IPS-NIHi7 (cell line): ENCODE measurements around the gene ARSI.
"Not testable (repeated sequence)": the region's sequence is repeated elsewhere in the genome, so short reads cannot be mapped to it uniquely, and the experiment has no call there.

Experiments
- DNase-seq: peaks from one replicate; pipeline ENCODE4 v3.0.0; 2012; ENCODE audit warnings: mixed read lengths; ENCODE audit errors: extremely low spot score

Gene ARSI

GRCh38 chr5:150266871-150267291 lies 35.8 kb downstream of the ARSI start:
- DNase-seq, result no peak

GRCh38 chr5:150265870-150266383 lies 36.8 kb downstream of the ARSI start:
- no peak for DNase-seq

DNA sequence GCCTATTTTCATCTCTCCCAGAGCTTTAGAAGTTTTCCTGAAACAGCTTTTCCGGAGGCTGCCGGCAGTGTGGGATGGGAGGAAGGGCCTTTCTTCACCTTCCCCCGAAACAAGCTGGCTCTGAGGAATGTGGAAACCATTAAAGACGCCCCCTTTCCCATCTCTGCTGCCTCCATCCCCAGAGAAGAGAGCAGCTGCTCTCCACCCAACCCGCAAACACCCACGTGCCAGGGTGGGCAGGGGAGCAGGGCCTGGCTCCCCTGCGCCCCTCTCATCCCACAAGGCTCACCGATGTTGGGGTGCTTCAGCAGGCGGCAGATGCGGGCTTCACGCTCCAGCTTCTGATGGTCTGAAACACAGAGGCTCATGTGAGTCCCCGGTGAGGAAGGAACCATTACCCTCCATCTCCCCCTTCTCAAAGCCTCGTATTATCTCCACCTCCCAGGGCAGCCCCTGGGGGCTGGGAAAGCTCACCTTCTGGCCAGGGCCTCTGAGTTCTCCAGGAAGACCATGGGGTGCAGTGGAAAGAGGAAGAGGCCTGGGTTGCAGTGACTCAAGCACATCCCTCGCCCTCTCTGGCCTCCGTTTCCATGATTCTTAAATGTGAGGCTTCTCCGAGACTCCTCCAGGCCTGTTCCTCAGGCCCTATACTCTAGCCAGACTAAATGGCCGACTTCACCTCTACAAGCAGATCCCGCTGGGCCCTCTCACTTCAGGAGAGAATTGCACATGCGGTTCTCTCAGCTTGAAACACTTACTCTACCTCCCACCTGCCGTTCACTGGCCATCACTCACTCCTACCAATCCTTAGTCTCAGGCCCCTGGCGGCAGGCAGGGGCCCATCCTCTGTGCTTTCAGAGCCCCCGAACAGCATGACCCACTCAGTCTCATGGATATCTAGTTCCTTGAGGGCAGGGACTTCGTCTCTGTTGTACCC lies 37.8 kb downstream of the ARSI start:
- no peak for DNase-seq

DNA sequence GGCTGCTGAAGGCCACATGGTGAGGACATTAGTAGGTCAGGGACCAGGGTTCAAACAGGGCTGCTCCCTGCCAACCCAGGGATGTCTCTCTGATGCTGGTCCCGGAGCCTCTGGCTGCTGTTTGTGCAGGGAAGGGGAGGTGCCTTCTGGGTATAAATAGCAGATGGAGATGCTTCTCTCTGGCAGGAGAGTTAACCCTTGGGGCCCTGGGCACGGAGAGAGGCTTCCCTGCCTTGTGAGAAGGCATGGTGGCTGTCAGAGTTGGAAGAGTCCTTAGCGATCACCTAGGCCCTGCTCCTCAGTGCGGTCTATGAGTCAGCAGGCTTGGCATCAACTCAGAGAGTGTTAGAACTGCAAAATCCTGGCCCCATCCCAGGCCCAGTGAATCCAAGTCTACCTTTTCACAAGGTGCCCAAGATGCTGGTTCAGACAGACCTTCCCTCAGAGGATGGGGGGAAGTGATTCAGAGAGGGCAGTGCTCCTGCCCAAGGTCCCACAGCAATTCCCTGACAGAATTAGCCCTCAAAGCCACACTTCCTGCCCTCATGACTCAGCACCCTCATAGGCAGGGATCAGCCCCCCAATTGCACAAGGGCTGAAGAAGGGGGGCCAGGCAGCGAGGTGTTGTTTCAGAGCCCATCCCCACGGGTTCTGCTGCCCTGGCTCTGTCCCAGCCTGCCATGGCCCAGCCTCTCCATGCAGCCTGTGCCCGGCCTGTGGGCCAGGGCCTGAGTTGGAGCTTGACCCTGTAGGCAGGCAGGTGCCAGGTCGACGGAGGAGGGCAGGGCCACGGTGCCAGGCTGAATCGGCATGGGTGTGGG lies 38.7 kb downstream of the ARSI start:
- DNase-seq, result no peak

DNA sequence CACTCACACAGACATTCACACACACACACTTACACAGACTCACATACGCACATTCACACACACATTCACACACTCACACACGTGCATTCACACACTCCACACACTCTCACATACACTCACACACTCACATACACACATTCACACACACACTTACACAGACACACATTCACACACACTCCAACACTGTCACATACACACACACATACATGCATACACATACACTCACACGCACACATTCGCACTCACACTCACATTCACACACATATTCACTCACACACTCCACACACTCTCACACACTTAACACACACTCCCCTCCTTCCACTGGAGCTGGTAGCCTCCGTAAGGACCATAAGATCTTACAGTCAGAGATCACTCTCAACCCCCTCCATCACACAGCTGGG lies 39.3 kb downstream of the ARSI start:
- no peak for DNase-seq

DNA sequence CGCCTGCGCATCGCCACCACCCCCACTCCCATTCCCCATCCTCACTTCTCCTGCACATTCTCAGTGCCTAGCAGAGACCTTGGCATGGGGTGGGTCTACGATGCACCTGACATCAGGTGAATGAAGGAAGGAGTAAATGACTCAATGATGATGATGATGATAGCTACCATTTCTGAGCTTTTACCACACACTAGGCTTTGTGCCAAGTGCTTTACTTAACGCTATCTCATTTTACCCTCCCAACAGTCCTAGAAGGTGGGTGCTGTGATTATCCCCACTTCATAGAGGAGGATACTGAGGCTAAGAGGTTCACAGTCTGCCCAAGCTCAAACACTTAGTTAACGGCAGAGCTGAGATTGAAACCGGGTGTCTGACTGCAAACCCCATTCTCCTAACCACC lies 40.2 kb downstream of the ARSI start:
- DNase-seq, result no peak

GRCh38 chr5:150261231-150261630 lies 41.5 kb downstream of the ARSI start:
- no peak for DNase-seq

GRCh38 chr5:150258130-150258529 lies 44.6 kb downstream of the ARSI start:
- no peak for DNase-seq

GRCh38 chr5:150257424-150257823 lies 45.3 kb downstream of the ARSI start:
- no peak for DNase-seq

DNA sequence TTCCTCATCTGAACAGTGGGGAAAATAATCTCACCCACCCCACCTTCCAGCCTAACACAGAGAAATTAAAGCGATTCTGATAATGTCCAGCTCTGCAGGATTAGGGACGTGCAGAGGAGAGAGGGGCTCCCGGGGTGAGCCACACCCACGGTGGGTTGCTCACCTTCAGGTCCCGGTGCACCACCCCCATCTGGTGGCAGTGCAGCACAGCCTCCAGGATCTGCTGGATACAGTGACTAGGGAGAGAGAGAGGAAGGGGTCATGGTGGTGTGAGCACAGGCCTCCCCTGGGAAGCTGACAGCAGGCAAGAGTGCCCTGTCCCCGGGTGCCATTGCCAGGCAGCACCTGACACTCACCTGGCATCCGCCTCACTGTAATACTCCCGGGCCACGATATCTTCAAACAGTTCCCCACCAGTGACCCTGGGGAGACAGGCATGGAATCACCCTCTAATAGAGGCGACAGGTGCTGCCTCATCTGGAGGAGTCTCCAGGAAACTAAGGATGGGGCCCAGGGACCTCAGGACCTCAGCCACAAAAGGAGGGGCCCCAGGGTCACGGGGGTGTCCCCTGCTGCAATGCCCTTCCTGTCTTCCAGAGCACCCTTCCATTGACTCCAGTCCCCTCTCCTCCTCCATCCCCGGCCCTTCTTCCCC lies 46.2 kb downstream of the ARSI start:
- peak; percentile 79 for DNase-seq

GRCh38 chr5:150255659-150256409 lies 46.9 kb downstream of the ARSI start:
- DNase-seq, result no peak

DNA sequence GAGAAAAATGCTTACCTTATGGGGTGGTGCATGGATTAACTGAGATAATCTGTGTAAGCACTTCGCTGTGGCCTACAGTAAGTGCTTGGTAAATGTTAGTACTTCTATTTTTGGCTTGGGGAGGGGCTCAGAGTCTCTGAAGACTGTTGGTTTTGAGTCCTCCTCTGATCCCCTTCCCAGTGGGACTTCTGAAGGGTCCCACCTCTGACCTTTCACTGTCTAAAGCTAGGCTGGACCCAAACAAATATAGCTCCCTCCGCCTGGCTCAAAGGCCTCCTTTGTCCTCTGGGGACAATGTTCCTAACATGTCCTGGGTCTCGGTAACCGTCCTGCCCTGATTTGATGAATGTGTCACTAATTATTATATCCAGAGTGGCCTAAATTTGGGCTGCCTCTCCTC lies 47.9 kb downstream of the ARSI start:
- no peak for DNase-seq

DNA sequence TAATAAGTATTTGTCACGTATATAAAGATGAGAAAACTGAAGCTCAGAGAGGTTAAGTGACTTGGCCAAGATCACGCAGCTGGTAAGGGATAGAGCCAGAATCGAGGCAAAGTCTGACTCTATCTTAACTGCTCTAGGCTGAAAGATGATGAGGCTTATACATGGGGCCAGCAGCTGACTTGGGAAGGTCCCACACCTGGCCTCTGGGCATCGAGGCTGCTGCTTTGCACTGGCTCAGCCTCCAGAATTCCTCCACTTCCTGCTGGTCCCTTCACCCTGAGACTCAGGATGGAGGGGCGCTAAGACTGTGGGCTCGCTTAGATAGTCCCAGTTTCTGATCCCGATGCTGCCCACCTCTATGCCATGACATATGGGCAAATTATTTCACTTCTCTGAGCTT lies 48.3 kb downstream of the ARSI start:
- DNase-seq, result no peak

GRCh38 chr5:150253416-150254208 lies 49.1 kb downstream of the ARSI start:
- DNase-seq, result peak; percentile 53

GRCh38 chr5:150252489-150252888 lies 50.2 kb downstream of the ARSI start:
- no peak for DNase-seq

DNA sequence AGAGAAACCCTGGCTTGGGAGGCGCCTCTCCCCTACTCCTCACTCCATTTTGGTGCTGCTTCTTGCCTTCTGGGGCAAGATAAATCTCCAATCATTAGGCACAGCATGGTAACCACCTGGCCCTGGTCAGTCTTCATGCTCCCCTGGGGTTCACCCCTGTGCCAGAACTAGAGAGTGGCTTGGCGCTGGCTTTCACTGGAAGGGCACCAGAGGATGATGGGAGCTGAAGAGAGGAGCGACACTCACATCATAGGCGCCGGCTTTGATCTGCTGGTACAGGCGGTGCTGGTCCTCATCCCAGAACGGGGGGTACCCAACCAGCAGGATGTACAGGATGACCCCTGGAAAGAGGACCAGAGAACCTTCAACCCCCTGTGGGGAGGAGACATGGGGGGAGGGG lies 51.2 kb downstream of the ARSI start:
- DNase-seq, result no peak

- no peak for DNase-seq
Measured at GRCh38 chr5:150249744-150250143, 53.0 kb downstream of the ARSI start.

GRCh38 chr5:150248946-150249345 lies 53.8 kb downstream of the ARSI start:
- DNase-seq, result no peak

DNA sequence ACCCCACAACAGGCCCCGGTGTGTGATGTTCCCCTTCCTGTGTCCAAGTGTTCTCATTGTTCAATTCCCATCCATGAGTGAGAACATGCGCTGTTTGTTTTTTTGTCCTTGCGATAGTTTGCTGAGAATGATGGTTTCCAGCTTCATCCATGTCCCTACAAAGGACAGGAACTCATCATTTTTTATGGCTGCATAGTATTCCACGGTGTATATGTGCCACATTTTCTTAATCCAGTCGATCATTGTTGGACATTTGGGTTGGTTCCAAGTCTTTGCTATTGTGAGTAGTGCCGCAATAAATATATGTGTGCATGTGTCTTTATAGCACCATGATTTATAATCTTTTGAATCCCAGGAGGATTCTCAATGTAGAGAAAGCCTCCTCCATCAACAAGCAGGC lies 54.2 kb downstream of the ARSI start:
- DNase-seq, result not testable (repeated sequence)

DNA sequence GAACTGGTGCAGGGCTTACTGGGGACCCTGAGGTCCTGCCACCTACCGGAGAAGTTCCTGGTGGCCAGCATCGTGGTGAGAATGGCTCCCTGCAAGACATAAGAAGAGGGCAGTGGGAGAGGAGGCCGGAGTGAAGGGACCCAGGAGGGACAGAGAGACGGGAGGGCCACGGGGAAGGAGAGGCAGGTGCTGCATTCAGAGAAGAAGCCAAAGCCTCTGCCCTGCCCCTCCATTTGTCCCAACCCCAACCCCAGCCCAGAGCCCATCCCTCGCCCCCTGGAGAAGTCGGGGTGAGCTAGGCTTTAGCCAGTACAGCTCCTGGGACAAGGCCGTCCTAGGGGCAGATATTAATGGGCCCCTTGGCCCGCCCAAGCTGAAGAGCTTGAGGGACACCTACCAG lies 55.0 kb downstream of the ARSI start:
- no peak for DNase-seq
